ENCODE measurements around the gene LAIR2.
A peak's percentile ranks its signal among the peaks of the same experiment; 100 is the strongest.

The LAIR2 gene

GRCh38 chr19:54502518-54503048 lies at the start of gene LAIR2:
Gene LAIR2, plus strand, starts transcription at chr19:54502831. Its CDS starts 88 bp downstream, at chr19:54502919.
- DNase-seq (ENCODE audit: extremely low spot score, insufficient read length, low read depth) (no peak), FAIRE-seq (no peak)

GRCh38 chr19:54453921-54454780 lies 48.5 kb upstream of the LAIR2 start:
- DNase-seq (ENCODE audit: extremely low spot score, insufficient read length, low read depth), result no peak
- no peak for FAIRE-seq

- FAIRE-seq (no peak), DNase-seq (ENCODE audit: extremely low spot score, insufficient read length, low read depth) (no peak)
Measured at GRCh38 chr19:54454781-54455675, 47.6 kb upstream of the LAIR2 start.

- no peak for FAIRE-seq
- DNase-seq (ENCODE audit: extremely low spot score, insufficient read length, low read depth), result no peak
Measured at GRCh38 chr19:54455786-54456422, 46.7 kb upstream of the LAIR2 start.

DNA sequence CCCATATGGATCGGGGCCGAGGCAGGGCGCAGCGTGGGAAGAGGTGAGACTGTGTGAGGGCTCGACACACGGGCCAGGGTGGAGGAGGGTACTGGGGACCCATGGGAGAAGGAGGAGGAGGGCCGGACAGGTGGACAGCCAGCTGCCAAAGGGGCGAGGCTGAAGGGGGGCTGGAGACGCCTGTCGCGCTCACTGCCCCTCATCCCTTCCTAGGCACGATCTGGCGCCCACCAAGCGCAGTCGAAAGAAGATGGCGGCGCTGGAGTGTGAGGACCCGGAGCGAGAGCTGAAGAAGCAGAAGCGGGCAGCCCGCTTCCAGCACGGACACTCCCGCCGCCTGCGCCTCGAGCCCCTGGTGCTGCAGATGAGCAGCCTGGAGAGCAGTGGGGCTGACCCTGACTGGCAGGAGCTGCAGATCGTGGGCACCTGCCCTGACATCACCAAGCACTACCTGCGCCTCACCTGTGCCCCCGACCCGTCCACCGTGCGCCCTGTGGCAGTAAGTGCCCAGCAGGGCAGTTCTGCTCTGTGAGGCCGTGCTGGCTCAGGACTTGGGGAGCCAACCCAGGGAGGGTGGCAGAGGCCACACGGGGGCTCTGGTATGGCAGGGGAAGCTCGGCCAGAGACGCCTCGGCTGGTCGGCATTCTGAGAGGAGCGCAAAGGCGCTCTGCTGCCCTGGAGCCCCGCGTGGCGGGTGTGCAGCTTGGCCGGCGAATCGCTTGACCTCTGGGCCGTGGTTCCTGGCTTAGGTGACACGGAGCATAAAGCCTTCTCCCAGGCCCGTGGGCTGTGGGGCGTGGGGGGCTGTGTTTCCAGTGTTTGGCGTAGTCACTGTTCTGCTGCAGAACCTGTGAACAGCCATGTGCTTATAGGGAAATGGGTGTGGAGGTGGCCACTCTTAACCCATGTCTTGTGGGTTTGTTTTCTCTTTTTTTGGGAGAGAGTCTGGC lies 45.9 kb upstream of the LAIR2 start:
- FAIRE-seq (no peak), DNase-seq (ENCODE audit: extremely low spot score, insufficient read length, low read depth) (no peak)

GRCh38 chr19:54457773-54458647 lies 44.6 kb upstream of the LAIR2 start:
- no peak for FAIRE-seq
- no peak for DNase-seq (ENCODE audit: extremely low spot score, insufficient read length, low read depth)

GRCh38 chr19:54458648-54459281 lies 43.9 kb upstream of the LAIR2 start:
- DNase-seq (ENCODE audit: extremely low spot score, insufficient read length, low read depth), result no peak
- FAIRE-seq, result no peak

- no peak for DNase-seq (ENCODE audit: extremely low spot score, insufficient read length, low read depth)
- no peak for FAIRE-seq
Measured at GRCh38 chr19:54459282-54460229, 43.1 kb upstream of the LAIR2 start.

DNA sequence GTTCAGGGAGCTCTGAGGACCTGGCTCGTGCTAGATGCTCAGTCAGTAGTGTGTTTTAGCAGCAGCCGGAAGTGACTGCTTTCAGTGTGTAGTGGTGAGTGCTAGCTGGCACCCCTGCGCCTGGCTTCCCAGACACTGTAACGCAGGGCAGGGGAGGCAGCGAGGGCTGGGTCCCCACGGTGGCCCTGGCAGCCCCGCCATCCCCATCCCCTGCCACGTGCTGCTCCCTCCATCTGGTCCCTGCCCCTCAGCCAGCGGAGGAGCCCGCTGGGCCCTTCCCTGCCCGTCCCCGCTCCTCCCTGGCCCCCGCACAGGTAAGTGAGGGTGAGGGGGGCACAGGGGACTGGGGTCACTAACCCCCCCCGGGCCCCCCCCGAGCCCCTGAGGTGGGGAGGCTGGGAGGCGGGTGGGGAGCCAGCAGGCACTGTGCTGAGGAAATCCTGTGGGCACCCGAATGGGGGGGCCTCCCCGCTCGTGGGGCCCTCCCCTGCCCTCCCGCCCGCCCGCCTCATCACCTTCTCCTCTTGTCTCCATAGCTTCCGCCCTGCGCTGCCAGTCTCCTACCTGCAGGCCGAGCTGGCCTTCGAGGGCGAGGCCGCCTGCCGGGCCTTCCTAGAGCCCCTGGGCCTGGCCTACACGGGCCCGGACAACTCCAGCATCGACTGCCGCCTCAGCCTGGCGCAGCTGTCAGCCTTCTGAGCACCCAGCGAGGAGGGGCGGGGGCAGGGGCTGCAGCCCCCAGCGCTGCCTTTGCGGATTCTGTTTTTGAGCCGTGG lies 42.2 kb upstream of the LAIR2 start:
- no peak for DNase-seq (ENCODE audit: extremely low spot score, insufficient read length, low read depth)
- FAIRE-seq, result no peak

DNA sequence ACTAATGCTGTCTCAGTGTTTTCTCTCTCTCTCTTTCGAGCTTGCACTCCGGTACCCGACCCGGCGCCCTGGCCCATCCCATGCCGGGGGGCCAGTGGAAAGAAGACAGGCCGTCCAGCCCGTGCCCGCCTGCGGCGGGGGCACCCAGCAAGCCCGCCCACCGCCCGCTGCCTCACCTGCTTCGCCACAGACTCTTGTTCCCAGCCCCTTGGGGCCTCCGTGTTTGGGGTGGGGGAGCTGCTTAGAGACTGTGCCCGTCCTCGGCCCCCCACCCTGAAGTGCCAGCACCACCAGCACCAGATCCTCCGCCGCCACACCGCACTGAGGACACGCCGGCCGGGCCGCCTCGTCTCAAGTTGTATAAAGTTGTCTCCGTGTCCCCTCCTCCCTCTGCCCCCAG lies 41.4 kb upstream of the LAIR2 start:
- no peak for DNase-seq (ENCODE audit: extremely low spot score, insufficient read length, low read depth)
- no peak for FAIRE-seq

DNA sequence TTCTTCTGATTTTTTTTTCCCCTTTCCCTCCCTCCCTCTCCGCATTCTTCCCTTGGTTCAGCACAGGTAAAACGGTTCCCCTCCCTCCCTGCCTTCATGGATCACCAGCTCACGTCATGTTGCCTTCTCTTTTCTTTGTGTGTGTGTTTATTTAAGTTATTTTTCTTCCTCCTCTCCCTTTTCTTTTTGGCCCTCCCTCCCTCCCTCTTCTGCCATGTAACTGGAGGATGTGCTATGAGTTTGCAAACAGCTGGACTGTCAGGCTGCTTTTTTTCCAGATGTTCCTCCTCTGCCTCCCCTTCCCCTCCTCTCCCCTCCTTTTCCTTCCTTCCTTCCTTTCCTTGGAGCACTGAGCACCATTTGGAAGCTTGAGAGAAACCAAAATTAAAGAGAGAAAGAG lies 41.0 kb upstream of the LAIR2 start:
- FAIRE-seq (no peak), DNase-seq (ENCODE audit: extremely low spot score, insufficient read length, low read depth) (no peak)

DNA sequence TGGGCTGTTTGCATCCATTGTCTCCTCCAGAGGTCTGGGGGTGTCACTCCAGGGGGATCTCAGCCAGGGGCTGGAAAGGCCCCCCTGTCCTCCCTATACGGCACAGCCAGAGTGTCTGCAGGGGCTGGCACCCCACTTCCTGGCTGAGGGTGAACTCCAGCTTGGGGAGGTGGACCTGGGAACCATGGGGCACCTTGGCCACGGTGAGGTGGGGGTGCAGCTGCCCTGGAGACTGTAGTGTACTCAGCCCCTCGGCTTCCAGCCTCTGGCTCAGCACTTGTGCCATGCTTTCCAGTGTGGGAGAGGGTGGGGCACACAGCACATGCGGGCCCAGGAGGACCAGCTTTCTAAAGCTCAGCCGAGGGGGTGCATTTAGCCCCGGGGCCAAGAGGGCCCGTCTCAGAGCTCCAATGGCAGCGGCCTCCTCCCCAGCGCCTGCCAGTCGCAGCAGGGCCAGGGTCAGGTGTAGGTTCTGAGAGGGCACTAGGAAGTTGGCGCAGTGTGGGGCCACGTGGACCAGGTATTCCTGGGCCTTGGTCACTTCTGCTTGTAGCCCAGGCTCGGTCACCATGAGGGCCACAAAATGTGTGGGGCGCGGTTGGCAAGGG lies 40.5 kb upstream of the LAIR2 start:
- FAIRE-seq, result no peak

DNA sequence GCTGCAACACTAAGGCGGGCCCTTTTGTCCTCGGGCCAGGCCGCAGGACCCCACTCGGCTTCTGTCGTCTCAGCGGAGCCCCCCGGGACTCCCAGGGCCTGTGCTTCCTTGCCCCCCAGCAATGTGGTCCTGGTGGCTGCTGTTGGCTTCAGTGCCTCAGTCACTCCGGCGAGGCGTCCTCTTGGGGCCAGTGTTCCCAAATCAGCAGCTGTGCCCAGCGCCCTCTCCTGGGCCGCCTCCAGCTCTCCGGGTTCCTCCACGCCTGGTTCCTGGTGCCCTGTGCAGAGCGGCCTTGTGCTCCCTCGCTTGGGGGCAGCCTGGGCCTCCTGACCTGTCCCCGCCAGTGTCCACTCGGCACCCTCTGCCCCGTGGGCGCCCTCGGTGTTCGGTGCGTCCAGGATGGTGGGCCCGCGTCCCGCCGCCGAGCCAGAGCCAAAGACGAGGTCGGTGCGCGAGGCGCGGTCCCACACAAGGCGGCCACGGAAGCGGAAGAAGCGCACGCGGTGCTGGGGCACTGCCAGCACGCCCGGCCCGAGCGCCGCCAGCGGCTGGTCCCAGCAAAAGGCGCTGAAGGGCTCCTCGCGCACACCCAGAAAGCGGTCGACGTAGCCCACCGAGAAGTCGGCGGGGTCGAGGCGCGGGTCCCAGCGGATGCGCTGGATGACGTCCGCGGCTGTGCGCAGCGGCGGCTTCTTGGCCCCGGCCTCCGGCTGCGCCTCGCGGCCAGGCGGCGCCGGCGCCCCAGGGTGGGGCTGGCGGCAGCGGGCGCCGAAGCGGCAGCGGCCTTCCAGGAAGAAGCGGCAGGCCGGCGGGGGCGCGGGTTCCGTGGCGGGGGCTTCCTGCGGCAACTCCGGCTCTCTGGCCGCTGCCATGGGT lies 39.7 kb upstream of the LAIR2 start:
- DNase-seq (ENCODE audit: extremely low spot score, insufficient read length, low read depth), result no peak

More for the DNA sequence above, 40.5 kb upstream of the LAIR2 start:
- DNase-seq (ENCODE audit: extremely low spot score, insufficient read length, low read depth), result no peak

GRCh38 chr19:54463531-54464043 lies 39.0 kb upstream of the LAIR2 start, which contains the start of gene LENG9:
Gene LENG9, minus strand, starts transcription at chr19:54463778. Its CDS starts 252 bp downstream, at chr19:54463526.
- FAIRE-seq, result no peak
- peak; percentile 68 for DNase-seq (ENCODE audit: extremely low spot score, insufficient read length, low read depth)

More for the DNA sequence above, 39.7 kb upstream of the LAIR2 start:
- peak; percentile 63 for FAIRE-seq

All from GM18507 (cell line).